Ovary (tissue), 3 donors: Measurements from ENCODE around the gene CADPS2.

Source experiments
- EP300 ChIP-seq: sonication (generic); formaldehyde crosslinking; IDR thresholded peaks from one replicate; pipeline ENCODE4 v1.6.1; 2017; ENCODE audit warnings: antibody characterized with exemption
- TF ChIP-seq, protein P1 (sequence below), 3 donors: fragments of 450-650 bp in 2 of 3; fragments of 200-600 bp in 1 of 3; IDR thresholded peaks; one replicate each; pipeline versions ENCODE4 v1.5.1 to v1.8.0; 2016 to 2022; ENCODE audit warnings: antibody characterized with exemption in 3 of 3, mild to moderate bottlenecking in 1 of 3
- donor health status: DM: no; HTN: no; CAD: no.

DNA sequence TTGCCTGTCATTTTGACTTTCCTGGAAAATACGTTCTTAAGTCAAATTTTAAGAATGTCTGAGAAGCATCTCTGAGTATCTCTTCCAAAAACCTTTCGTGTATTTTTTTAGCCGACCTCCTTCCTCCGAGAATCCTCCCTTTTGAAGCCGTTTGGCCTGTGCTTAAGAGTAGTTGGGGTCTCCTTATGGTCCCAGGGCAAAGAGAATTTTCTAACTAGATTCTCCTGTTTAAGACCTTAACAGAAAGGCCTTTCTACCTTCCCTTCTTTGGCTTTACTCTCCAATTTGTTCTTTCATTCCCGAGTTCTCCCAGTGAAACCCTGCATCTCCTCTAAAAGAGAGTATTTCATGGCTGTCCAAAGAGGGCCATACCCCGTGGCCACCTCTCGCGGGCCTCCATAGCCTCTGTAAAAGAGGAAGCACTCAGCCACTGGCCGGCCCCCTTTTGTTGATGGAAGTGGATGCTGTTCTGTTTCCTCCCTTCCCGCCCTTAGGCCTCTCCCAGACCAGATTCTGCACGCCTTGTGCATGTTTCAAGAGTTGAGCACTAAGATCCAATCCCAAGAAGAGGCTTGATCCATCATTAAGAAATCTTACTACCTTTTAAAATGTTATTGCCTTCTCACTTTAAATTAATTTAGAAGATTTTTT, 575.1 kb downstream of the CADPS2 start:
- TF ChIP-seq, protein P1, sequence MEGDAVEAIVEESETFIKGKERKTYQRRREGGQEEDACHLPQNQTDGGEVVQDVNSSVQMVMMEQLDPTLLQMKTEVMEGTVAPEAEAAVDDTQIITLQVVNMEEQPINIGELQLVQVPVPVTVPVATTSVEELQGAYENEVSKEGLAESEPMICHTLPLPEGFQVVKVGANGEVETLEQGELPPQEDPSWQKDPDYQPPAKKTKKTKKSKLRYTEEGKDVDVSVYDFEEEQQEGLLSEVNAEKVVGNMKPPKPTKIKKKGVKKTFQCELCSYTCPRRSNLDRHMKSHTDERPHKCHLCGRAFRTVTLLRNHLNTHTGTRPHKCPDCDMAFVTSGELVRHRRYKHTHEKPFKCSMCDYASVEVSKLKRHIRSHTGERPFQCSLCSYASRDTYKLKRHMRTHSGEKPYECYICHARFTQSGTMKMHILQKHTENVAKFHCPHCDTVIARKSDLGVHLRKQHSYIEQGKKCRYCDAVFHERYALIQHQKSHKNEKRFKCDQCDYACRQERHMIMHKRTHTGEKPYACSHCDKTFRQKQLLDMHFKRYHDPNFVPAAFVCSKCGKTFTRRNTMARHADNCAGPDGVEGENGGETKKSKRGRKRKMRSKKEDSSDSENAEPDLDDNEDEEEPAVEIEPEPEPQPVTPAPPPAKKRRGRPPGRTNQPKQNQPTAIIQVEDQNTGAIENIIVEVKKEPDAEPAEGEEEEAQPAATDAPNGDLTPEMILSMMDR (IDR thresholded peaks at IDR 0.05) = no peak
- no peak for TF ChIP-seq EP300
